Measurements from ENCODE around the gene TEDDM1. TPM values are rescaled to one million over a fixed set of nuclear protein-coding genes. Genes with fewer than 3 reads are reported as not detected.

The TEDDM1 gene
- total and polyA plus RNA-seq, 8 donors, result 0.07 to 0.25 (median 0.18) TPM; not detected in 2

DNA sequence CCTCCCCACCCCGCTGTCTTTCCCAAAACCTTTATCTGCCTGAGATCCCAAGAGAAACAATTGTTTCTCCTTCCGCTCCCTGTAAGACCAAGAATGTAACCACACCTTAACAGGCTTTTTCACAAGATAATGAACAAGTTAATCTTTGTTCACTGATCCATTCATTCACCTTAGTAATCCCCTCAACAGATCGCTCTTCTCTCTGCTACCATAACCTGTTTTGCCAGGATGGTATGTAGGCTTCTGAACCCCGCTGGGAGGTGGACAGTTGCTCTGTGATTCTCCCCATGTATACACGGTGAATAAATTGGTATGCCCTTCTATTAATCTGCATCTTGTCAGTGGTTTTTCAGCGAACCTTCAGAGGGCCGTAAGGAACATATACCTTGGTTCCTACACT, 30.8 kb upstream of the TEDDM1 start:
- ATAC-seq (no peak), DNase-seq (no peak)
- no peaks in the 10 kb centered on the region for H3K36me3 ChIP-seq
- no peaks in the 10 kb centered on the region for H3K4me1 ChIP-seq
- no peaks in the 10 kb centered on the region for H3K9me3 ChIP-seq
- TF ChIP-seq, protein P1, sequence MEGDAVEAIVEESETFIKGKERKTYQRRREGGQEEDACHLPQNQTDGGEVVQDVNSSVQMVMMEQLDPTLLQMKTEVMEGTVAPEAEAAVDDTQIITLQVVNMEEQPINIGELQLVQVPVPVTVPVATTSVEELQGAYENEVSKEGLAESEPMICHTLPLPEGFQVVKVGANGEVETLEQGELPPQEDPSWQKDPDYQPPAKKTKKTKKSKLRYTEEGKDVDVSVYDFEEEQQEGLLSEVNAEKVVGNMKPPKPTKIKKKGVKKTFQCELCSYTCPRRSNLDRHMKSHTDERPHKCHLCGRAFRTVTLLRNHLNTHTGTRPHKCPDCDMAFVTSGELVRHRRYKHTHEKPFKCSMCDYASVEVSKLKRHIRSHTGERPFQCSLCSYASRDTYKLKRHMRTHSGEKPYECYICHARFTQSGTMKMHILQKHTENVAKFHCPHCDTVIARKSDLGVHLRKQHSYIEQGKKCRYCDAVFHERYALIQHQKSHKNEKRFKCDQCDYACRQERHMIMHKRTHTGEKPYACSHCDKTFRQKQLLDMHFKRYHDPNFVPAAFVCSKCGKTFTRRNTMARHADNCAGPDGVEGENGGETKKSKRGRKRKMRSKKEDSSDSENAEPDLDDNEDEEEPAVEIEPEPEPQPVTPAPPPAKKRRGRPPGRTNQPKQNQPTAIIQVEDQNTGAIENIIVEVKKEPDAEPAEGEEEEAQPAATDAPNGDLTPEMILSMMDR (IDR thresholded peaks at IDR 0.05), result no peak
- intact Hi-C loops (cut with DNase I), result no loop called here
- no peaks in the 10 kb centered on the region for H3K27me3 ChIP-seq
- H3K4me3 ChIP-seq, result no peak overlapping the region
- H3K27ac ChIP-seq, result no peak overlapping the region

DNA sequence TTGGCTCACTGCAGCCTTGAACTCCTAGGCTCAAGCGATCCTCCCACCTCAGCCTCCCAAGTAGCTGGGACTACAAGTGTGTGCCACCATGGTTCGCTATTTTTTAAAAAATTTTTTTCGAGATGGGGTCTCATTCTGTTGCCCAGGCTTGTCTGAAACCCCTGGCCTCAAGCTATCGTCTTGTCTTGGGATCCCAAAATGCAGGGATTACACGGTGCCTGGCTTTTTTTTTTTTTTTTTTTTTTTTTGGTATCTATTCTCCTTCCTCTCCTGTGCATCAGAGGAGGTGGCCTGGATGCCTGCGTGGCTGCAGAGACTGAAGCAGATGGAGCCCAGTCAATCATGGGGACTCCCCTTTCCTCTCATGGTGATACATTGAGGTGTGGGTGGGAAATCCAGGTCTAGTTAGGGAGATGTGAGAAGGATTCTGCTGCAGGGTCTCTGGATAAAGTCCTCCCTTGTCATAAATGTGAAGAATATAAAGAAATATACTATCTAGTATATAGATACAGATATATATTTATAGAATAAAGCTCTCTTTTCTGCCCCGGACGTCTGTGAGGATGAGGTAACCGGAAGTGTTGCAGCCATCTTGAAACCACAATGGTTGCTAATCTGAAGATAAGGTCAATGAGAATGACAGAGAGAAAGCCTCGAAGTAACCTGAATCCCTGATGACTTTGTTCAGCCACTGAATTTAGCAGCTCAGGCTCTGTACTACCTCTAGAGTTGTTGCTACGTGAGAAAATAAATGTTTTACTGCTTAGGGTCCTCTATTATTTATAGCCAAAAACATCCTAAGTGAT, 30.0 kb upstream of the TEDDM1 start:
- intact Hi-C loops (cut with DNase I), result no loop called here
- Histone ChIP-seq H3K4me3 (no peak overlapping the region), H3K4me1 (no peaks in the 10 kb centered on the region), H3K36me3 (no peaks in the 10 kb centered on the region), H3K9me3 (no peaks in the 10 kb centered on the region), H3K27ac (no peak overlapping the region), H3K27me3 (no peaks in the 10 kb centered on the region)
- DNase-seq, result no peak
- TF ChIP-seq, protein P1 (IDR thresholded peaks at IDR 0.05), result no peak
- ATAC-seq, result no peak

DNA sequence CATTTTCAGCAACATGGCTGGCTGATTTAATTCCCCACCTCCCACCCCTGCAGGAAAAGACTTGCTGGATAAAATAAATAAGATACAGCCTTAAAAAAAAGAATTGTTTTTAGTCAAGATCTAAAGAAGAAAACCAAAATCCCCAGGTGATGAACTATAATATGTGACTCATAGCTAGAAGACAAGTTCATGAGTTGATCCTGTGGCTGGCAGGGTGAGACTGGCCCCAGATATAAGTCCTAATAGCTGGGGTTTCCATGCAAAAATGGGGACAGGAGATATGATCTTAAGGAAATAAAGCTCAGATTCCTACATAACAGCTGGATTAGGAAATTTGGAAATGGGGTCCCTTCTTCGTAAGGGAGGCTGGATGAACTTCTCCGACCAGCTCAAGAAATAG, 27.6 kb upstream of the TEDDM1 start:
- Histone ChIP-seq H3K9me3 (no peaks in the 10 kb centered on the region), H3K4me1 (no peaks in the 10 kb centered on the region), H3K4me3 (no peak overlapping the region), H3K27ac (no peak overlapping the region), H3K36me3 (no peaks in the 10 kb centered on the region), H3K27me3 (peaks cover 0 to 7% of the 10 kb centered on the region in 2 donors)
- DNase-seq (no peak), ATAC-seq (no peak)
- TF ChIP-seq, protein P1 (IDR thresholded peaks at IDR 0.05), result no peak
- intact Hi-C loops (cut with DNase I), result no loop called here

DNA sequence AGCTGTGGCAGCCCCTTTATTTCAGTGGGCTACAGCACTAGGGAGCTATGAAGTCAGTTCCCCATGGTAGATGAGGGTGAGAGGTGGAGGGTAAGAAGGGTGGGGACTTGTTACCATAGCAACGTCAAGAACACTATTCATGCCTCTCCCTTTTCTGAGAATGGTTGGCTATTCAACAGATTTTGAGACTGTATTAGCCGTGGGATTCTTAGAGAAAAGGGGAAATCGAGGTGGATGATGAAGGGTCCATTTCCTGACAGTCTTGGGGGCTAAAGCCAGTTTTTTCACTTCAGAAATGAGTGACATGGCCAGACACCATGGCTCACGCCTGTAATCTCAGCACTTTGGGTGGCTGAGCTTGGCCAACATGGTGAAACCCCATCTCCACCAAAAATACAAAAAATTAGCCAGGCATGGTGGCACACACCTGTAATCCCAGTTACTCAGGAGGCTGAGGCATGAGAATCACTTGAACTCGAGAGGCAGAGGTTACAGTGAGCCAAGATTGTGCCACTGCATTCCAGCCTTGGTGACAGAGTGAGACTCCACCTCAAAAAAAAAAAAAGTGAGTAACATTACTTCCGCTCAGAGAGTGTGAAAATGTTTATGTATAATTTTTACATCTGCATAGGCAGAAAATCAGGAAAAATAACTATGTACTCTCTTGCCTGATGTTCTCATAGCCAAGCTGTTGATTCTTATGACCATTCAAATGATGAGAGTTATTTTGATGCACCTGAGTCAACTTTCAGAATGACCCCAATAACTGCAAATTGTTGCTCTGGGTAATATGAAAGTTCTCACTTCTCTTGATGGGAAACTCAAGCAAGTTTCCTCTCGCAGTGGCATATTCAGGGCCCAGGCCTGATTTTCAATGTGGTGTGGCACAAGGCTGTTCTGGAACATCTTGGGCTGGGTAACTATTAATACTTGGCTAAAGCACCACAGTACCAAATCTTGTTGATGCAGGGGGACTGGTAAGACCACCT, 26.3 kb upstream of the TEDDM1 start:
- intact Hi-C loops (cut with DNase I), result no loop called here
- DNase-seq (no peak), ATAC-seq (no peak)
- no peaks in the 10 kb centered on the region for H3K9me3 ChIP-seq
- no peak overlapping the region for H3K4me3 ChIP-seq
- TF ChIP-seq, protein P1 (IDR thresholded peaks at IDR 0.05), result no peak
- H3K4me1 ChIP-seq, result no peaks in the 10 kb centered on the region
- no peaks in the 10 kb centered on the region for H3K36me3 ChIP-seq
- H3K27ac ChIP-seq, result no peak overlapping the region
- H3K27me3 ChIP-seq, result peaks cover 0 to 7% of the 10 kb centered on the region in 2 donors

DNA sequence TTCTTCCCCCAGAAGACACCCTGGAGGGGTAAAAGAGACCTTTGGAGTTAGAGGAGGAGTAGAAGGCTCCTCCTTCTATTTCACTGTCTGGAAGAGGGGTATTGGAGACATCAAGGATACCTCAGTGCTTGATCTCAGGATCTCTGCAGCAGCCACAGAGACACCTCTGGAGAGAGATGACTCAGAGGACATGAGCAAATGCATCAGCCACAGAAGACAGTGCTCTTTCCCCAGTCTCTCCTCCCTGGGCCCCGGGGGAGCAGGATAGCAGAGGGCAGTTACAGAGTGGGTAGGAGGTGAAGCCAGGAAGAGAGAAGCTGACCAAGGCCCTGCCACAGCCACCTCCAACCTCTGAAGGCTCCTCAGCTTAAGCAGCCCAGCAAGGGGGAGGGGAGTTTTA, 15.3 kb upstream of the TEDDM1 start:
- H3K4me3 ChIP-seq, result no peak overlapping the region
- TF ChIP-seq, protein P1 (IDR thresholded peaks at IDR 0.05), result no peak
- peaks cover 0 to 4% of the 10 kb centered on the region in 2 donors for H3K27me3 ChIP-seq
- H3K4me1 ChIP-seq, result no peaks in the 10 kb centered on the region
- no peaks in the 10 kb centered on the region for H3K36me3 ChIP-seq
- intact Hi-C loops (cut with DNase I), result no loop called here
- ATAC-seq (no peak), DNase-seq (no peak)
- no peak overlapping the region for H3K27ac ChIP-seq
- no peaks in the 10 kb centered on the region for H3K9me3 ChIP-seq
